IPS-20b (cell line): ENCODE results near the gene DUSP16.

ENCODE experiments used
- H3K27ac ChIP-seq: one replicate; pipeline ENCODE4 v1.5.1; 2013; ENCODE audit warnings: low read length
- H3K27me3 ChIP-seq: 2 replicates; pipeline ENCODE4 v1.6.1; 2013; ENCODE audit warnings: mild to moderate bottlenecking, low read length, inconsistent platforms; ENCODE audit not compliant: insufficient read depth
- H3K36me3 ChIP-seq: 2 replicates; pipeline ENCODE4 v1.6.1; 2013; ENCODE audit warnings: low read depth, mild to moderate bottlenecking, inconsistent platforms, low read length, moderate library complexity; ENCODE audit not compliant: insufficient read depth
- H3K4me1 ChIP-seq: 2 replicates; pipeline ENCODE4 v1.6.1; 2013; ENCODE audit warnings: mild to moderate bottlenecking, control low read depth, inconsistent platforms, low read length, moderate library complexity; ENCODE audit not compliant: insufficient read depth
- H3K4me3 ChIP-seq: 2 replicates; pipeline ENCODE4 v1.5.1; 2013; ENCODE audit warnings: mild to moderate bottlenecking, low read length, inconsistent platforms
- H3K9ac ChIP-seq: 2 replicates; pipeline ENCODE4 v1.6.1; 2013; ENCODE audit warnings: low read depth, mild to moderate bottlenecking, inconsistent platforms, low read length, moderate library complexity
- H3K9me3 ChIP-seq: 2 replicates; pipeline ENCODE4 v1.6.1; 2013; ENCODE audit warnings: mild to moderate bottlenecking, low read depth, low read length, inconsistent platforms; ENCODE audit not compliant: insufficient read depth

The DUSP16 gene

GRCh38 chr12:12454315-12454714 lies 108.3 kb downstream of the DUSP16 start:
- Histone ChIP-seq H3K27ac (no peak overlapping the region), H3K36me3 (no peaks in the 10 kb centered on the region), H3K4me3 (no peak overlapping the region), H3K9ac (no peak overlapping the region), H3K27me3 (no peaks in the 10 kb centered on the region), H3K4me1 (no peaks in the 10 kb centered on the region; the same call in 1 of the 2 replicates), H3K9me3 (no peaks in the 10 kb centered on the region)

DNA sequence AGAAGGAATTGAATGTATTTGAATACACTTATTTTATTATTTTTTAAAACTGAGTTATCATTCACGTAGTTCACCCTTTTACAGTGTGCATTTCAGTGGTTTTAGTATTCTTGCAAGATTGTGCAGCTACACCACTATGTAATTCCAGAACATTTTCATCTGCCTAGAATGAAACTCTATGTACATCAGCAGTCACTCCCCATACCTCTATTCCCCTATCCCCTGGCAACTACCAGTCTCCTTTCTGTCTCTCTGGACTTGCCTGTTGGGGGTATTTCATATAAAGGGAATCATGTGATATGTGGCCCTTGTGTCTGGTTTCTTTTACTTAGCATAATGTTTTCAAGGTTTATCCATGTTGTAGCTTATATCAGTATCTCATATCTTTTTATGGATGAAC lies 109.0 kb downstream of the DUSP16 start:
- Histone ChIP-seq H3K4me3 (no peak overlapping the region), H3K27me3 (no peaks in the 10 kb centered on the region), H3K27ac (no peak overlapping the region), H3K9ac (no peak overlapping the region), H3K4me1 (no peaks in the 10 kb centered on the region; the same call in 1 of the 2 replicates), H3K36me3 (no peaks in the 10 kb centered on the region), H3K9me3 (no peaks in the 10 kb centered on the region)

DNA sequence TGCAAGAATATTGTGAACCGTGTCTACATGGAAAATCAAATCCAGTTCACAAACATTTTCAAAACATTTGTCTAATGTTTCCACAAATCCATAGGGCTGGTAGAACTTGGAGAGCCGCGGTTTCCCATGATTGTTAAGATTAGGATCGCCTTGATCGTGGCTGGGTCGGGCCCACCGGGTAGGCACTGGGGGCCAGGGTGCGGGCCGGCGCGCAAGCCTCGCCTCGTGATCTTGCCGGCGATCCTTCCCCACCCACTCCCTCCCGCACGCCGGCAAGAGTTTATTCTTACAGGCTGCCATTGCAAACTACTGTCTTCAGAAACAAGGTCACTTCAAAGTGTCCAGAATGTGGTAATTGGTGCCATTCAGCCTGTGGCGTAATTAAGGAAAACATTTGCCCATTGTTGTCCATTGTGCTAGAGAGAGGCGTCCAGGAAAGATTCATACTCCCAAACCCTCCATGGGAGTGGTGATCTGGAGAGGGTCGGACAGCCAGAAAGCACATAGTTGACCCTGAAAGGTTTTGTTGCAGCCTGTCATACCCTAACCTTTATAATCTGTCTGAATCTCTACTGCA lies 110.2 kb downstream of the DUSP16 start:
- H3K4me3 ChIP-seq = no peak overlapping the region
- no peaks in the 10 kb centered on the region; the same call in 1 of the 2 replicates for H3K4me1 ChIP-seq
- no peak overlapping the region for H3K27ac ChIP-seq
- no peak overlapping the region for H3K9ac ChIP-seq
- H3K27me3 ChIP-seq = no peaks in the 10 kb centered on the region
- H3K36me3 ChIP-seq = no peaks in the 10 kb centered on the region
- H3K9me3 ChIP-seq = no peaks in the 10 kb centered on the region

DNA sequence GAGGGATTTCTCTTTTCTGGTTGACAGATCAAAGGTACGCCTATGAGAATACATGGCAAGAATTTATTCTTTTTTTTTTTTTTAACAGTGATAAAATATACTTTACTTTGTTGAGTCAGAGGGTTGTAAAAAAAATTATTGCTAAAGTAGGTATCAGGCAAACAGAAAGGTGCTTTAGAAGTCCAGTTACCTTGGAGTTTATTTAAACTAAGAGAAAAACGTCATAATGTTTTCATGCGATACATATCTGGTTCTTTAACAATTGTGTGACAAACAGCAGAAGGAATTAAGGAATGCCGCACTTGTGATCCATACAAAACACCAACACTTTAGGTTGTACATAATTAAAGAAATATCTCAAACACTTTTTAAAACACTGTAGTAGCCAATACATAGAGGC lies 111.6 kb downstream of the DUSP16 start:
- Histone ChIP-seq H3K9me3 (no peaks in the 10 kb centered on the region), H3K4me3 (no peak overlapping the region), H3K4me1 (no peaks in the 10 kb centered on the region; the same call in 1 of the 2 replicates), H3K9ac (no peak overlapping the region), H3K27me3 (no peaks in the 10 kb centered on the region), H3K36me3 (no peaks in the 10 kb centered on the region), H3K27ac (no peak overlapping the region)

- no peaks in the 10 kb centered on the region for H3K36me3 ChIP-seq
- no peak overlapping the region for H3K27ac ChIP-seq
- no peaks in the 10 kb centered on the region for H3K27me3 ChIP-seq
- H3K9ac ChIP-seq = no peak overlapping the region
- no peaks in the 10 kb centered on the region for H3K9me3 ChIP-seq
- H3K4me3 ChIP-seq = no peak overlapping the region
- no peaks in the 10 kb centered on the region; the same call in 1 of the 2 replicates for H3K4me1 ChIP-seq
These were observed 112.6 kb downstream of the DUSP16 start for GRCh38 chr12:12450043-12450471.

DNA sequence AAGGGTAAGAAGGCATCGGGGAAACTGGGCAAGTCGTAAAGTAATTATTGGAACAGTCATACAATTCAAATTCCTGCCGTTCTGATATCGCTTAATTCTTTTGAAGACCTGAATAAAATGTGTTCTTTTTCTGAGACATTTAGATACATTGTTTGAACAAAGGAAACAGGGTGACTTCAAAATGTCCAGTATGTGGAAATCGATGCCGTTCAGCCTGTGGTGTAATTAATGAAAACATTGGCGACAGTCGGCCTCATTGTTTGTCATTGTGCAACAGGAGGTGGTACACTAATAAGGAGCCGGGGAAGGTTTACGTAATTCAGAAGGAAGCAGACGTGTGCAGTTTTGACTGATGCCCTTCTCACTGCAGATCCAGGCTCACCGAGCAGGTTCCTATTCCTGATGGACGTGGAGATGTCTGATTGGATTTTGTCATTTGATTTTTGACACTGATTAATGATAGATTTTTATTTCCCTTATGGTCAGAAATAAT lies 113.1 kb downstream of the DUSP16 start:
- Histone ChIP-seq H3K9ac (no peak overlapping the region), H3K4me1 (no peaks in the 10 kb centered on the region; the same call in 1 of the 2 replicates)

GRCh38 chr12:12447837-12448236 lies 114.8 kb downstream of the DUSP16 start:
- no peak overlapping the region for H3K27ac ChIP-seq
- no peak overlapping the region for H3K4me3 ChIP-seq
- H3K27me3 ChIP-seq = no peaks in the 10 kb centered on the region
- no peak overlapping the region for H3K9ac ChIP-seq
- no peaks in the 10 kb centered on the region; the same call in 1 of the 2 replicates for H3K4me1 ChIP-seq
- H3K9me3 ChIP-seq = no peaks in the 10 kb centered on the region
- H3K36me3 ChIP-seq = no peaks in the 10 kb centered on the region

More for the DNA sequence above, 113.1 kb downstream of the DUSP16 start:
- Histone ChIP-seq H3K27ac (no peak overlapping the region), H3K36me3 (no peaks in the 10 kb centered on the region), H3K4me3 (no peak overlapping the region), H3K27me3 (no peaks in the 10 kb centered on the region), H3K9me3 (no peaks in the 10 kb centered on the region)

DNA sequence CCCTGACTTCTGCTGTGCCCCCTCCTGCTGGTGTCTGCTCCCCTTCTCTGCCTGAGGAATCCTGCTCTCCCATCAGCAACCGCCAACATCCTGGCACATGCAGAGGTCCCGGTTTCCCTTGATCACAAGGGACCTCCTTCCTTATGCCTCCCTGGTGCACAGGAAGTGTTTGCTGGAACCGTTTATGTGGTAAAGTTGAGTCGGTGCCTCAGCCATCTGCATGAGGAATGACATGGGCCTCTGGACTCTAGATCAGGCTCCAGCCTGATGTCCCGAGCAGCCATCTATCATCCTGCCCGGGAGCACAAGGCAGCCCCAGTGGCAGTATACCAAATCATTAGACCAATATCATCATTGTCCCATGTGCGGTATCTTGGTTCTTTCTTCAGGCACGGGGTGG lies 115.4 kb downstream of the DUSP16 start:
- H3K36me3 ChIP-seq = no peaks in the 10 kb centered on the region

GRCh38 chr12:12446786-12447185 lies 115.9 kb downstream of the DUSP16 start:
- no peaks in the 10 kb centered on the region for H3K9me3 ChIP-seq
- no peaks in the 10 kb centered on the region for H3K36me3 ChIP-seq
- no peaks in the 10 kb centered on the region for H3K27me3 ChIP-seq
- no peak overlapping the region for H3K9ac ChIP-seq
- H3K27ac ChIP-seq = no peak overlapping the region
- no peak overlapping the region for H3K4me3 ChIP-seq
- H3K4me1 ChIP-seq = no peaks in the 10 kb centered on the region

More for the DNA sequence above, 115.4 kb downstream of the DUSP16 start:
- H3K9ac ChIP-seq = no peak overlapping the region
- no peaks in the 10 kb centered on the region for H3K27me3 ChIP-seq
- no peaks in the 10 kb centered on the region for H3K4me1 ChIP-seq
- H3K4me3 ChIP-seq = no peak overlapping the region
- H3K9me3 ChIP-seq = no peaks in the 10 kb centered on the region
- H3K27ac ChIP-seq = no peak overlapping the region

GRCh38 chr12:12445882-12446181 lies 116.8 kb downstream of the DUSP16 start:
- H3K9ac ChIP-seq = no peak overlapping the region
- no peaks in the 10 kb centered on the region for H3K9me3 ChIP-seq
- no peak overlapping the region for H3K27ac ChIP-seq
- H3K4me3 ChIP-seq = no peak overlapping the region
- no peaks in the 10 kb centered on the region for H3K36me3 ChIP-seq
- no peaks in the 10 kb centered on the region for H3K4me1 ChIP-seq
- H3K27me3 ChIP-seq = no peaks in the 10 kb centered on the region

DNA sequence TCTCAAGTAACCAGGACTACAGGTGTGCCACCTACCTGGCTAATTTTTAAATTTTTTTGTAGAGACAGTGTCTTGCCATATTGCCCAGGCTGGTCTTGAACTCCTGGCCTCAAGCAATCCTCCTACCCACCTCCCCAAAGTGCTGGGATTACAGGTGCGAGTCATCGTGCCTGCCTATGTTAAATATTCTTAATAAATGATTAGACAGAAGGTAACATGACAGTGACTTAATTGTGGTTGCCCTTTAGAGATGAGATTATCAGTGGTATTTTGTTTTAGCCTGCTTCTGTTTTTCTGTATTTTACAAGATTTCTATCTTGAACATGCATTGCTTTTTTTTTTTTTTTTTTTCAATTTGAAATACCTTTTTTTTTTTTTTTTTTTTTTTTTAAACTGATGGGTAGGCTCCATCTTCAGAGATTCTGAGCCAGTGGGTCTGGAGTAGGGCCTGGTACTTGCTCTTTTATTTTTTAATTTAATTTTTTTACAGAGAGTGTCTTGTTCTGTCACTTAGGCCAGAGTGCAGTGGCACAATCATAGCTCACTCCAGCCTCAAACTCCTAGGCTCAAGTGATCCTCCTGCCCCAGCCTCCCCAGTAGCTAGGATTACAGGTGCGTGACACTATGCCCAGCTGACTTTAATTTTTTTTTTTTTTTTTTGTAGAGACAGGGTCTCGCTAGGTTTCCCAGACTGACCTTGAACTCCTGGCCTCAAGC lies 117.3 kb downstream of the DUSP16 start:
- Histone ChIP-seq H3K4me3 (no peak overlapping the region), H3K27ac (no peak overlapping the region), H3K9me3 (no peaks in the 10 kb centered on the region)

GRCh38 chr12:12443431-12443878 lies 119.2 kb downstream of the DUSP16 start:
- no peak overlapping the region for H3K4me3 ChIP-seq
- no peak overlapping the region for H3K27ac ChIP-seq
- H3K9ac ChIP-seq = no peak overlapping the region
- no peaks in the 10 kb centered on the region for H3K9me3 ChIP-seq
- no peaks in the 10 kb centered on the region for H3K36me3 ChIP-seq
- H3K27me3 ChIP-seq = no peaks in the 10 kb centered on the region
- H3K4me1 ChIP-seq = no peaks in the 10 kb centered on the region

More for the DNA sequence above, 117.3 kb downstream of the DUSP16 start:
- Histone ChIP-seq H3K27me3 (no peaks in the 10 kb centered on the region), H3K9ac (no peak overlapping the region), H3K4me1 (no peaks in the 10 kb centered on the region), H3K36me3 (no peaks in the 10 kb centered on the region)
